GM19372 (cell line): ENCODE measurements around the gene C22orf39.
"Not testable (repeated sequence)": the region's sequence is repeated elsewhere in the genome, so short reads cannot be mapped to it uniquely, and the experiment has no call there.

Experiments used
- ATAC-seq: cut with Tn5 transposase; IDR thresholded peaks from one replicate; pipeline ENCODE4 v1.9.1; 2021; ENCODE audit warnings: mild to moderate bottlenecking, low read depth, moderate library complexity; ENCODE audit not compliant: unreplicated experiment

C22orf39 gene

GRCh38 chr22:19455585-19456370, 8.3 kb upstream of the C22orf39 start:
- no peak for ATAC-seq

DNA sequence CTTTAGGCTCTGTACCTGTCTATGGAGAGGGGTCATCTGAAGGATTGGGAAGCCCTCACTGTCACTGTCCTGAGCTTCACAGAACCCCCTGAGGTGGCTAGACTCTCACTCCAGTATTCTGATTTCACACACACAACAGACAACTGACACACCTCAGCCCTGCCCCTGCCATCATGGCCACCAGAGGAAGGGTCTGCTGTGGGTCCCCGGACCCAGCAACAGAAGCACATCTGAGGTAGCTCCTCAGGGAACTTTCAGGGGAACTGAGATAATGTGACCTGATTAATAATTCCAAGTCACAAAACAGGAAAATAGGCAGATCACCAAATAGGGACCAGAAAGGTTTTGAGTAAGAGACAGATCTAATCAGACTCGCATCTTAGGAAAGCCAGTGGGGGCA, 7.5 kb upstream of the C22orf39 start:
- ATAC-seq = no peak

GRCh38 chr22:19454156-19454555, 6.6 kb upstream of the C22orf39 start:
- ATAC-seq = no peak

DNA sequence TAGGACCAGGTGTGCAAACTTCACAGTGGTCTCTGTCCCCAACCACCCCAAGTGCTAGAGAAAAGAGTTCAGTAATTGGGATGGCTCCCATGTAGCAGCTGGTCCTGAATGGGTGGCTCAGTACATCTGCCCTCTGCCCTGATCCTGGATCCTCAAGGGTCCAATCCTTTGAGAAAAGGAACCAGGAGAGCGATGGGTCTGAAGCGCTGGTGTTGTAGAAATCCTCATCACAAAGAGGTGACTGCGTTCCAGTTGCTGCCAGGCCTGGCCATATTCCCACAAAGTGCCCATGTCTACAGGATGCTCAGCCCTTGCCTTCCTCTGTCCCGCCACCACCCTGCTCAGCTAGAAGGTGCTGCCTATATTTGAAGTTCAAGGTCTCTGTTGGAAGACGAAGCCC, 6.2 kb upstream of the C22orf39 start:
- ATAC-seq = no peak

GRCh38 chr22:19451570-19451969, 4.1 kb upstream of the C22orf39 start:
- no peak for ATAC-seq

GRCh38 chr22:19450363-19451175, 3.1 kb upstream of the C22orf39 start:
- ATAC-seq = no peak

DNA sequence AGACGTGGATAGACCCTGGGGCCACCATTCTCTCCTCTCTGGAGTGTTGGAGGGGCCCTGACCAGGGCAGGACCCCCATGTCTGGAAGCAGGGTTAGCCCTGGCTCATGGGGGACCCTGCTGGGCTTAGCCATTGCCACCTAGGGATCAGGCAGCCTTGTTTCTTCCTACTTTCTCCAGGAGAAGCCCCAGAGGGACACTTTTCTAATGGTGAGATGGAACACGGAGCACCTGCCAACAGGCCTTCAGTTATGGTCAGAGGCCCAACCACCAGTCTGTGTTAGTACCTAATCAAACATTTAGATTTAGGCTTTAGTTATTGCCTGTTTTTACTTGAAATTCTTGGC, 1.9 kb upstream of the C22orf39 start:
- ATAC-seq = no peak

GRCh38 chr22:19448739-19449421, 1.4 kb upstream of the C22orf39 start:
- no peak for ATAC-seq

DNA sequence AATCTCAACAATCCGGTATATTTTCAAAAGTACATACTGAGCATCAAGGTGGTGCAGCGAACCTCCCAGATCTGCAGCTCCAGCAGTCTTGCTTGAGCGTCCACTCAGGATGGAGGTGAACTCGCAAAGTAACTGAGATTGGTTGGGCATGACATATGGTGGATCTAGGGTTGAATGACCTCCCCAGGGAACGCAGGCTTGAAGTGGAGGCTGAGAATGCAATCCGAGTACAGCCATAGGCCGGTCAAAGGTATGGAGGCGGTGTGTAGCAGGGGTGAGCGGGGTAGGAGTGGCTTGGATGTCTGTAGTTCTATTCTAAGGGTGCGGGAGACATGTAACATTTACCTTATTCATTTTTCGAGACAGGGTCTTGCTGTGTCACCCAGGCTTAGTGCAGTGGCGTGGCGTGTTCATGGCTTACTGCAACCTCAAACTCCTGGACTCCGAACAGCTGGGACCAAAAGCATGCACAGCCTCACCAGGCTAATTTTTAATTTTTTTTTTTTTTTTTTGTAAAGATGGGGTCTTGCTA, 631 bp upstream of the C22orf39 start:
- ATAC-seq = peak; percentile 30

DNA sequence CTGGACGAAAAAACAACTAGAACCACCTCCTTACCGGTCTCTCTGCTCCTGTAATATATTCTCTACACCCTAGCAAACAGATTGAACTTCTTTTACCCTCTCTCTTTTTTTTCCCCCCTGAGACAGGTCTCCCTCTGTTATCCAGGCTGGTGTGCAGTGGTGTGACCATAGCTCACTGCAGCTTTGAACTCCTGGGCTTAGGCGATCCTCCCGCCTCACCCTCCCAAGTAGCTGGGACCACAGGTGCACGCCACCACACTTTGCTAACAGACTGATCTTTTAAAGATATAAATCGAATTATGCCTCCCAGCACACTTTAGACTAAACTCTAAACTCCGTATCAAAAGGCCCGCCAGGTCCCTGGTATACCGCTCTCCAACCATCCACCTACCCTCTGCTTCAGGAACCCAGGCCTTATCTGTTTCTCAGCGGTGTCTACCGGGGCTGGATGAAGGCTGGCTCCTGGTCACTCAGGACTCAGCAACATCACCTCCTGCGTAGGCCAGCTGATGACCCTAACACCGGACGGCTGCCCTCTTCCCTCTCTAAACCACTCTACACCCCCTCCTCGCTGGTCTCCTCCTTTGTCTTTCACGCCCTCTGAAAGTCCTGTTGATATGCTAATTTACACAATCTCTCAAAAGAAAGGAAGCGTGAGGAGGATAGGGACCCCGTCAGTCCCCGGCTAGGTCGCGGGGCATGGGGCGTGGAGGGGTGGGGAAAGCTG, 745 bp downstream of the C22orf39 start:
- no peak for ATAC-seq

DNA sequence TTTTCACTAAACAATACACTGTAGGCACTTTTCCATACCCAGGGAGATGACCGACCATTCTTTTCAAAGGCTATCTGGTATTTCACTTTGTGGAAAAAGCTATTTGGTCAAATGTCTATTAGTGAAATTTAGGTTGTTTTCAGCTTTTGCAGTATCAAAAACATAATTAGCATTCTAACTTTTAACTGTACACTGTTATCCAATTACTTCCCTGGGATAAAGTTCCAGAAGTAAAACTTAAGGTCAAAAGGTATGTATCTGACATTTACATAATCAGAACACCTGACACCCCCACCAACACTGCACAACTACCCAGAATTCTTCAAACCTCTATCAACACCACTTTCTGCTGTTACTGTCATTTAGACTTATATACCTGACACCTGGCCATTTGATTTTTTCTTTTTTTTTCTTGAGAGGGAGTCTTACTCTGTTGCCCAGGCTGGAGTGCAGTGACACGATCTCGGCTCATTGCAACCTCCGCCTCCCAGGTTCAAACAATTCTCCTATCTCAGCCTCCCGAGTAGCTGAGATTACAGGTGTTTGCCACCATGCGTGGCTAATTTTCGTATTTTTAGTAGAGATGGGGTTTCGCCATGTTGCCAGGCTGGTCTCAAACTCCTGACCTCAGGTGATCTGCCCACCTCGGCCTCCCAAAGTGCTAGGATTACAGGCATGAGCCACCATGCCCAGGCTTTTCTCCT, 2.1 kb downstream of the C22orf39 start:
- not testable (repeated sequence) for ATAC-seq

DNA sequence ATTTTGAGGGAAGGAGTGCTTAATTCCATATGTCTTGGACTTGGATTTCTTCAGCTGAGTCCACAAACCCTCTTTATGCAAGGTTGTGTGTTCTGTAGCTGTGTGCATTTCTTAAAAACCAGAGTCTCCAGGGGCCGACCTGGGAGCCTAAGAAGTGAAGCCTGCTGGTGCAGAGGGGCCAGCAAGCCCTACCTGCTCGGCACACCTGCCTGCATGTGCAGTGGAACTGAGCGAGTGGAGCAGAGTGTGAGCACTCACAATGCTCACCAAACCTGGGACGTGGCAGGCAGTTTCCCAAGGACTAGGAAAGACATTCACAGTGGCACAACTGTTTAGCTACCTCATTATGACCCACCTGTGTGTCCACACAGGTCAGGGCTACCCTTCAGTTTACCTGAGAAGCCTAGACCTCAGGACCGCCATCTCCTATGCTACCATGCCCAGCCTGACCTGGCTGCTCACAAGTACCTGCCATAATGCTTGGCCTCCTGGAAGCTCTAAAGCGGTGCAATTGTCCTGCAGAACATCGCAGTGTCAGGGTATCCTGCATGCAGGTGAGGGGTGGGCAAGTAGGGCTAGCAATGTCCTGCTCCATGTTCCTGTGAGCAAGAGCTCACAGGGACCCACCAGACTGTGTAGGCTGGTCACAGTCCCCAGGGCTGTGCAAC, 3.8 kb downstream of the C22orf39 start:
- no peak for ATAC-seq

- ATAC-seq = no peak
Observed at GRCh38 chr22:19442166-19442565, 5.3 kb downstream of the C22orf39 start.

- ATAC-seq = no peak
Observed at GRCh38 chr22:19440411-19441195, 6.9 kb downstream of the C22orf39 start.

- no peak for ATAC-seq
Observed at GRCh38 chr22:19438298-19438697, 9.2 kb downstream of the C22orf39 start.

DNA sequence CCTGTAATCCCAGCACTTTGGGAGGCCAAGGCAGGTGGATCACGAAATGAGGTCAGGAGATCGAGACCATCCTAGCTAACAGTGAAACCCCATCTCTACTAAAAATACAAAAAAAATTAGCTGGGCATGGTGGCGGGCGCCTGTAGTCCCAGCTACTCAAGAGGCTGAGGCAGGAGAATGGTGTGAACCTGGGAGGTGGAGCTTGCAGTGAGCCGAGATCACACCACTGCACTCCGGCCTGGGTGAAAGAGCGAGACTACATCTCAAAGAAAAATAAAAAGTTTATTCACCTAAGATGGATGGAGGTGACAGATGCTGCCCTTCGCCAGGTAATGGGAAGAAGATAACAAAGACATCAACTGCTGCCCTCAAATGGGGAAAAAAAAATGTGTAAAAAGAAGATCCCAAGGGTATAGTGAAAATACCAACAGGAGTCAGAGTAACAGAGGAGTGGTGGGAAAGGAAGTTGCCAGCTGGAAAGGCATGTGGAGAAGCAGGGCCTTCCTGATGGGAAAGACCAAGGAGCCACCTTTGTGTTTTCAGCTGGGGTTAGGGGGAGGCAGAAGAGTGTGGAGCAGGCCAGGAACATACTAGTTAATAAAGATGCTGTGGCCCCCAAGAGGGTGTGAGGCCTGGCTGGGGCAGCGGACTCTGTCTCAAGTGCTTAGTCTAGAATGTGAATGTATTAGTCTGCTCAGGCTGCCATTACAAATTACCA, 10.9 kb downstream of the C22orf39 start:
- ATAC-seq = not testable (repeated sequence)

DNA sequence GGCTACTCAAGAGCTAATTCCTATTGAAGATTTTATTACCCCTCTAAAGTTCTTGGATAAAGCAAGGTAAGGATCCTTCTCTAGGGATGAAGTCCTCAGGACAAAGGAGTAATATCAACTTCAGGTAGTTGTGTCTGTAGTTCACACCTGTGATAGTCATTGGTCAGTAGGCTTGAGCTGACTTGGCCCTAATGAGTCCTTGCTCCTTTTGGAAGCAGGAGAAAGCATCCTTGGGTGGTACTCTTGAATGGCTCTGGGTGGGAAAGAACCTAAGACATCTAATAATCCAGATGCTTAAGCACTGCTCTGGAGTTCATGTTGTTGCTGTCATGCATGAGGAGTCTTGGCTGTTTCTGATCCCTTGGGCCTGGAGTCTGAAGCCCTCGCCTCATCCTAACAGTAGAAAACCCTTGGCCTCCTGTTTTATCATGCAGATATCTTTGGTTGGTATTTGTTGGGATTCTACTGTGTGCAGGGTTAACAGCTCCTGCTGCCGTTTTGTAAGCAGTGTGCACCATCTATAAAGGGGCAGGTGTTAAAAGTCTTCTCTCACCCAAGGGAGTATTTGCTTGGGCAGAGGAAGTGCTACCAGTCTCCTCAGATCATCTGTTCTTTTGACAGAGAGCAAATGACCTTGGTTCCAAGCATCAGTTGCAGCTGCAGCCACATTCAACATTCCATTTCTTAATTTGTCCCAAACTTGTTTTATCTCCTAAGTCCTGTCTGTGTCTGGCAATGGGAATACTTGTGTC, 12.5 kb downstream of the C22orf39 start:
- no peak for ATAC-seq
